T-helper 2 cell treated with Interferon-gamma antibody and Interleukin-4, amounts not matched to agents 100 ng/mL and 5 ng/mL, for 36 hours (primary cell): ENCODE measurements around the gene PPIE. TPM values are rescaled to one million over a fixed set of nuclear protein-coding genes. Genes with fewer than 3 reads are reported as not detected.
"Not testable (repeated sequence)": the region's sequence is repeated elsewhere in the genome, so short reads cannot be mapped to it uniquely, and the experiment has no call there.

ENCODE experiments used
- intact Hi-C: fragments of 100-400 bp; cut with micrococcal nuclease; formaldehyde crosslinking; loops from one replicate; pipeline ENCODE4 v1.15.1; 2023
- total RNA-seq: library from RNA; stranded (reverse); gene quantifications from 2 replicates; pipeline ENCODE4 v1.2.3, GENCODE V29; 2022

The PPIE gene
- total RNA-seq, 1 donor from 2014 or later = 65.6 TPM

DNA sequence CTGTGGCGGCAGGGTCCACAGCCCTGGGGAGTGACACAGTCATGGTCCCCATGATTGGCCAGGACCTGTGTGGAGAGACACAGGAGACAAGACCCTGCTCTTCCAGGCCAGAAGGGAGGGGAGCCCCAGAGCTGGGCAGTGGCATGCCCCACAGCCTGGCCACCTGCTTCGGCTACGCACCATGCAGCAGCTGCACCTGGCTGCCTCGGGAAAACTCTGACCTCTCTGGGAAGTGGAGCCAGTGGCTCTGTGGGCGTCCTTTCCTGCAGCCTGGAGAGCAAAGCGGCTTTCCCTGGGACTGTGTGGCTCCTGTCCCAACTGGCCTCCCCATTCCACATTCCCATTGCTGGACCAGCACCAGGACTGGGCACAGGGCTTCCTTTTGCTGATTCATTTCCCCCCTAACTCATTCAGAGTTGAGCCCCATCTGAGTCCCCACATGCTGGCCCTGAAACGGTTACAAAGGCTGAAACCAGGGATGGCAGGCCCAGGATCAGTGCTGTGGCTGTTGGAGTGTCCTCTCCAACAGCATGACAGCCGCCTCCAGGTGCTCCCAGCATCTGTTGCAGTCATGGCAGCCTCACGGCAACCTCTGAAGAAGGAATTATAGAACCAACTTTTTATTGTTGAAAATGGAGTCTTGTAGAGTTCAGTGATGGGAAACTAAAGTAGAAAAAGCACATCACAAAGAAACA is 17.4 kb downstream of the PPIE start:
- intact Hi-C loops = no loop called here

DNA sequence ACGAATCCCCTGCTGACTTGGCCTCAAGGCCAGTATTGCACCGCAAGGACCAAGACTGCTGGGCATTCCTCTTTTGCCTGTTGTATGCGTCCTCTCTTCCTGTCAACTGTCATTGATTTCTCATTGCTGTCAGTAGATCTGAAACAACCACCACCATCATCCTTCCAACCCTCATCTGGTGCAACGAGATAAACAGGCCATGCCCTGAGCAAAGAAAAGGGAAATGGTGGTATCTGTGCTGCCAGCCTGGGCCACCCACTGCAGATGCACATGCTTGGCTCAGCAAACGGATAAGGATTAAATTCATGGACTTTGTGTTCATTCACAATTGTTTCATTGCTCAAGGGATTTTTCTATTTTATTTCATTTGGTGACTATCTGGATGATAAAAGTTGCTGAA is 18.8 kb downstream of the PPIE start:
- intact Hi-C loops = no loop called here

DNA sequence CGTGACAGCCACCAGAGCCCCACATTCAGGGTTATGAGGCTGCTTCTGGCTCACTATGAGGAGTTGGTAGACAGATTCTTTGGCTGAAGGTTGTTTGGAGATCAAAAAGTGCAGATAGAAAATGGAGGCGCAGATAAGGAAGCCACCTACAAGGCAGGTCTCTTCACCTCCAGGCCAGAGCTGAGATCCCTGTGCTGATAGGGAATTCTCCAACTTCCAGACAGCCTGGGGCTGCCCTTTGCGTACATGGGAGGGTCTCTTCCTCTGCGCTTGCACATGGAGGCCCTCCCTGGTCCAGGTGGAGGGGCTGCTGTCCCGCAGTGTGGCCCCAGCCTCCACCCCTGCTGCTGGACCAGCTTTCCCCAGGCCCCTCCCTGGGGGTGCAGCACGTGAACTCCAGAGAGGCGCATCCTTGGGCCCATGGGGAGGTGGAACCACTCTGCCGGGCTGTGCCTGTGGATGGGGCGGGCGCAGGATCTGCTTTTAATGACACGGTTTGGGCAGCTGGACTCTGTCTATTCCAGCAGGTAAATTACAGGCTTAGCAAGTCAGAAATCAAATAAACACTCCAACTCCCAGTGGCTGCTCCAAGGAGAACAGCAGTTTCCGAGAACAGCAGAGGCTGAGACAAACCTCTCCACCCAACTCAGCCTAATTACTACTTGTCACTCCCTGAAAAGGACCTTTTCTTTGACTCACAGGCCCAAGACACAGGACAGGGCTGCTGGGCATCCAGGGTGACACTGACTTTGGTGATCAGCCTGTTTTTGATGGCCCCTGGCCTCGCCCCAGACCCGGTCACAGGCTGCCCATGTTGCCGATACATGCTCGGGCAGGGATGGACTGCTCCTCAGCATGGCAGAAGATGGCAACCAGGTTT is 20.1 kb downstream of the PPIE start:
- intact Hi-C loops = no loop called here

DNA sequence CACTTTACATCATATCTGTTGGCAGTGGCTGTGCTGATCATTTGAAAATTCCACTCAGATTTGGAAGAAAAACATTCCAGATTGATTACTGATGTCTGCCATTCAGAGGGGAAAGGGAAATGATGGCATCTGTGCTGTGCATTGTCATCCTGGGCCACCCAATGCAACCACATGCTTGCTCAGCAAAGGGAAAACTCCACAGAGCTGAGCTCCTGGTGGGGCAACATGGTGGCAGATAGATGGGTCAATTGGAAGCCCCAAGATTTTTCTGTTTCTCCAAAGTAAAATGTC is 20.7 kb downstream of the PPIE start:
- intact Hi-C loops = no loop called here

DNA sequence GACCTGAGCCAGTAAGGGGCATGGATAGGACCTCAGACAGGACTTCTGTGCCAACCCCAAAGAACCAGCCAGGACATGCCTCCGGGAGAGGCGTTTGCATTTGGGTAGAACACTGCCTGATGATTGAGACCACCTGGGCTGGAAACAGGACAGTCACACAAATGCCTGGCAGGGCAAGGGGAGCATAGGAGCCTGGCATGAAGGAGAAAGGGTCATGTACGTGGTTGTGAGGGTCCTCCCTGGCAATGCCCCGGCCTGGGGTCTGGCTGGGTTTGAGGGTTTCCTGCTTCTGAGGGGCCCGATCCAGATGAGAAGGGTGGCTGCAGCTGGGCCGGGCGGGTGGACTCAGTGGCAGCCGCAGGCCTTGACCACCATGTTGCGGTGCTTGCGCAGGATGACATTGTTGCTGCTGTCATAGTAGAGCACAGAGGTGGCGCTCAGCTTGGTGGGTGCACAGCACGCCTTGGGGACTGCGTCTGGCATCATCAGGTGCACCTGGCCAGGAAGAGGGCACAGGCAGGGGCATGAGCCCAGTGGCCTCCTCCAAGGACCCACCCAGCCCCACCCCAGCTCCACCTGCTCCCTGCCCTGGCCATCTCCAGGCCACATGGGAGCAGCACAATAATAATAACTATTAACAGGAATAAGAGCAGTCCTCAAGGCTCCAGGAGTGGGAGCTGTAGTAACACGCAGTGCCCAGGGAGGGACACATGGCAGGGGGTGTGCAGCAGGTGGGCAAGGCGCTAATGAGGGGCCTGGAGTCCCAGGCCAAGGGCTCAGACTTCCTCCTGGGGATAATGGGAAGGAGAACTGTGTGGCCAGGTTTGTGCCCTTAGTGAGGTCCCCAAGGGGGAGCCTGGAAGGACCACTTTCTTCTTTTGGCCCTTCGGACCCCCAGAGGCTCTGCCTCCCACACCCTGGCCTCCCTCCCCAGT is 21.7 kb downstream of the PPIE start:
- intact Hi-C loops = no loop called here

DNA sequence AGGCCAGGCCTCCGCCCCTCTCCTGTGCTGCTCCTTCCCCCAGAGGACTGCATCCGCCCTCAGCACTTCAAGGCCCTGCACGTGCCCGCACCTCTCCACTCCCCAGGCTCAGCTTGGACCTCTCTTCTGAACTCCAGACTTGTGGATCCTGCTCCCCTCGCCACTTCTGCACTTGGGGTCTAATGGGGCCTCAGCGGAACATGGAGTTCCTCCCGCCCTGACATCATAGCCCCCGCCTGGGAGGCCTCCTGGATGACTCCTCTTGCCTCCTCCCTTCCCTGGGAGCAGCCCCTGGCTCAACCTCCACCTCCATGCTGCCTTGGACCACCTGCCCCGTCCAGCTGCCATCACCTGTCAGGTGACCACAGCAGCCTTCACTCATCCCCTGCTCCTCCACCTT is 22.3 kb downstream of the PPIE start:
- intact Hi-C loops = no loop called here

DNA sequence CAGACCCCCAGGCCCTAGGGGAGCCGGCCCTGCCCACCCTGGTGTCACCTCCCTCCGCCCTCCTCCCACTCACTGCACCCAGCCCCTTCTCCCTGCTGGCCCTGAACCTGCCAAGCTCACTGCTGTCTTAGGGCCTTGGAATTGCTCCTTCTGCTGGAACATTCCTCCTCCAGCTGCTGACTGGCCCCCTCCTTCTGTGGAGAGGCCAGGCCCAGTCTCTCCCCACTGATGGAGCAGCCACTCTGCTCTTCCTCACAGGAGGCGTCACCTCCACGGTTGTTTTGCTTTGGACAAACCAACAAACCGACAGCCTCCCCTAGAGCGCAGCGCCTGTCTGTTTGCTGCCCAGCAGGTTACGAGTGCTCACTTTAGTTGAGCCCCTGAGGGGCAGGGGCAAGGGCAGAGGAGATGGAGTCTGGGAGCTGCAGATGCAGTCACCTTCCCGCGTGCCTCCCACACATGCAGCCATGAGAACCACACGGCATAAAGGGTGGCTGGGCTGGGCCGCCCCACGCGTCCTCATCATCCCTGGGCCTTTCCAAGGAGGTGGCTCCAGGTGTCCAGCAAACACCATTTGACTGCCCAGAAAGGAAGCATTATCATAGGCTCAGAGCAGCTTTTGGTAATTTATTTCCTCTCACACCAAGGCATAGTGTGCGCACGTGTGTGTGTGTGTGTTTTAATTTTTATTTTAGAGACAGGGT is 23.0 kb downstream of the PPIE start:
- intact Hi-C loops = no loop called here

DNA sequence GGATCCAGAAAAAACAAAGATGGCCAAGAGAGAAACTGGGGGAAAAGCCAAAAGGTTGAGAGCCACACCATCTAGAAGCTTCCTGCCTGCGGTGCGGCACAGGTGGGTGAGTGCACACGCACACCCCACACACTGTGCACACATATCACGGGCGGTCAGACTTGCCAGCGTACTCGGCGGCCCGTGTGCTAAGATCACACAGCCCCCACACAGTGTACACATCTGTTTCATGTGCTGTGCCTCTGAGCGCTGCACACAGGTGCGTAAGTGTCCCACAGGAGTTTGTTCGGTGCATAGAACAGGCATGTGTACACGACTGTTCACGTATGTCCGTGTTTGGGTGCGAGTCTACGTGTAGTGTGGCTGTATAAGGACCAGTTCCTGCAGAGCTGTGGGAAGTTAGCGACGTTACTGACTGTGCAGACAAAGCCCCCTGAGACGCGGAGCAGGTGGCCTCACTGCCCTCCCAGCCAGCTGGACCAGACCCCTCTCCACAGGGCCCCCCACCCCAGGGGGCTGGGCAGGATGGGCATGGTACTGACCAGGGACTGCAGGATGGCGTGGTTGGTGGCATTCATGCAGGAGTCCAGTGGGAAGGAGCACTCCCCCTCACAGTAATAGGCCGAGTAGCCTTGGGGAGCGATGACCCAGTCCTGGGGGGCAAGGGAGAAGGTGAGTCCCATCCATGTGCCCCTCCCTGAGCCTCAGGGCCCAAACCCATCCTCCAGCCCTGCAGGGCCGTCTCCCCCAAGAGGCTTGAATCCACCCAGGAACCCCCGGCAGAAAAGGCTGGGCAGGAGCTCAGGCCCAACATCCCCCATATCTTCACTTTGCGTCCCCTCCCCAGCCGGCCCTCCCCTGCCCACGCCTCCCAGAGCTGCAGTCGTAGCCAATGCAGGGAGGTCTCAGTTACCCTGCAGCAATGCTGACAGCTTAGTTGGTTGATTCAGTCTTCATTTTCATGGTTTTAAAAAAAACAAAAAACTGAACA is 24.2 kb downstream of the PPIE start:
- intact Hi-C loops = no loop called here

DNA sequence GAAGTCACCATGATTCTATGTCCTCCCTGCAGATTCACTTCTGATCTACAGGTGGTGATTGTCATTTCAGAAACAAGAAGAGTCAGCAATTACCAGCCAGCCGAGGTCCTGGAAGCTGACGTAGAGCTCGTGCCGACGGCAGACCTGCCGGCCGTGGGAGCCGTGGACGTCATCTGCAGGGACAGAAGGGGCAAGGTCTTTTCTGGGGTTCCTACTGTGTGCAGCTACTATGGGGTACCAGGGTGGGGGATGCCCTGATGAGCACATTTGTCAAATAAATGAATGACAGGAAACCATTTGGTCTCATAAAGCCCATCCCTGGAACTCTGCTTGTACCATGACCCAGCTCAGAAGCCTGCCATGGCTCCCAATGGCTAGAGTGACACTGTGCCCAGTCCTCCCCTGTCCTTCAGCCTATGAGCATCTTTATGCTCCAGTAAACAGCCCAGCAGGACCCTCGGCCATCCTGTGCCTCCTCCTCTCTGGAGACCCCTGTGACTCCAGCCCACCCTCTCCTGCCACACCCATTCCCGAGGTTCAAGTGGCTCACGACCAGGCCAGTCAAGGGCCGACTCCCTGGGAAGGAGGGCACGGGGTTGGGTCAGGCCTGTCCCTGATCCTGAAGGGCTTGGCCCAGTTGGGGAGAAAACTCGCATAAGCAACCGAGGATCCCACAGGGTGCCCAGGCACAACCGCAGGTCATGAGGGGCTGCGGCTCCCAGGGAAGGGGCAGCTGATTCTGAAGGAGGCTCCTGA is 25.1 kb downstream of the PPIE start:
- intact Hi-C loops = not testable (repeated sequence)

DNA sequence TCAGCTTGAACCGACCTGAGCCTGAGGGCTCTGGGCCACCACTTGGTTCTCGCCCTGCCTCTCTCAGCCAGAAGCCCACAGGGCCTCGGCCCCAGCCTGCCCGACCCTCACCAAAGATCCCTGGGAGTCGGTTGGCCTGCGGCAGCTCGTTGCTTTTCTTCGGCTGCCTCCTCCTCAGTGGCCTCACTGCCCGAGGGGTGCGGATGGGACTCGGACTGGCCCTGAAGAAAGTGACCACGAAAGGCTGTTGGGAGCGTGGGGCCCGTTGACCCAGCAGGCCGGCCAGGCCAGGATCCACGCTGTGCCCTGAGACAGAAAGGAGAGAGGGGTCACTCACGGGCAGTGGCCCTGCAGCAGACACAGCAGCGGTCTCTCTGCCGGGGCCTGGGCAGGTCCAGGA is 25.8 kb downstream of the PPIE start:
- intact Hi-C loops = not testable (repeated sequence)

DNA sequence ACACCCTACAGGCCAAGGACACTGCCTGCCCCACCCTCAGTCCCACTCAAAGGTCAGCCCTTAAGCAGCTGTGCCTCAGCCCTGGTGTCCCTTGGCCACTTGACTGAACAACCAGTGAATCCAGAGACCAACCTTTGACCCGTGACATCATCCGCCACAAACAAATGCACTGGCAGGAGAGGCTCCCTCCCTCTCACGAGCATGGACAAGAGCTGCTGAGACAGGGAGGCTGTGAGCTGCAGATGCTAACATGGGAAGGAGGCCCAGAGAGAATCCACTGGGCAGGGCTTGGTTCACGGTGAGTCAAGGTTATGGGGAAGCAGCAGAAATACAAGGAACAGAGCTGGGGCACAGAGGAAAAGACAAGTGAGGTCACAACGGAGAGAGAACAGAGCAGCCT is 27.8 kb downstream of the PPIE start:
- intact Hi-C loops = not testable (repeated sequence)

DNA sequence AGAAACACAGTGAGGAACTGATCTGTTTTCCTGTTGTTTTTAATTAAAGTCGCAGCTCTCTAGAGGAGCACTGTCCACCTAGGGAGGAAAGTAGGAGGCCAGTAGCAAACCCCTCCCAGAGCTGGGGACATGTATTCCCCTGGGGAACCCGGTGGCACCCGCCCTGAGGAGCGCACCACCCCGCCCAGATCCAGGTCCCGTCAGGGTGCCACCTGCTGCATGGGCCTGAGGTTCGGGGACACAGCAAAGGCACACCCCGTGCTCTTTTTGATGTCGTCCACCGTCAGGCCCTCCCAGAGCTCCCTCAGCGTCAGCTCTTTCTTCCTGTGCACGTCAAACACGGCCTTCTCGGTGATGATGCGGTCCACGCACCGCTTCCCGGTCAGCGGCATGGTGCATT is 30.8 kb downstream of the PPIE start:
- intact Hi-C loops = not testable (repeated sequence)

DNA sequence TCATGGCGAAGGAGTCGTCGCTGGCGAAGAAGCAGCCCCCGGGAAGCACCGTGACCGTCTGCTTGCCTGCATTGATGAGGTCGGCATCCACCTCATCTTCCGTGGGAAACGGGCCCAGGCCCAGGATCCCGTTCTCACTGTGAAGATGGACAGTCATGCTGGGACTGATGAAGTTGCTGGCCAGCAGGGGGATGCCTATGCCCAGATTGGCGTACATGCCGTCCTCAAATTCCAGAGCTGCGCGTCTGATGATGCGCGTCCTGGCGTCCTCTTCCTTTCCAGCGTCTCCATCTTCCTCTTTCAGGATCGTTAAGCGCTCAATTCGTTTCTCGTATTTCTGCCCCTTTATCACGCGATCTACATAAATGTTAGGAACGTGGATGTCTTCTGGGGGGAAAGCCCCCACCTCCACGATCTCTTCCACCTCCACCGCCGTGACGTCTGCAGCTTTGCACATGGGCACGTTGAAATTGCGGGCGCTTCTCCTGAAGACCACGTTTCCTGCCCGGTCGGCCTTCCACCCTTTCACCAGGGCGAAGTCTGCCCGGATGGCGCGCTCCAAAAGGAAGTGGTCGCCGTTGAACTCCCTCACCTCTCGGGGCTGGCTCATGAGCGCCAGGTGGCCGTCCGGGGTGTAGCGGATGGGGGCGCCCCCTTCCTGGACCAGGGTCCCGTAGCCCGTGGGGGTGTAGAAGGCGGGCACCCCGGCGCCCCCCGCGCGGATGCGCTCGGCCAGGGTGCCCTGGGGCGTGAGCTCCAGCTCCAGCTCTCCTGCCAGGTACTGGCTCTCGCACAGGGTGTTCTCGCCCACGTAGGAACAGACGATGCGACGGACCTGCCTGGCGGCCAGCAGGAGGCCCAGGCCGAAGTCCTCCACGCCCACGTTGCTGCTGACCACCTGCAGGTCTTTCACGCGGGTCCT is 31.7 kb downstream of the PPIE start:
- intact Hi-C loops = not testable (repeated sequence)

DNA sequence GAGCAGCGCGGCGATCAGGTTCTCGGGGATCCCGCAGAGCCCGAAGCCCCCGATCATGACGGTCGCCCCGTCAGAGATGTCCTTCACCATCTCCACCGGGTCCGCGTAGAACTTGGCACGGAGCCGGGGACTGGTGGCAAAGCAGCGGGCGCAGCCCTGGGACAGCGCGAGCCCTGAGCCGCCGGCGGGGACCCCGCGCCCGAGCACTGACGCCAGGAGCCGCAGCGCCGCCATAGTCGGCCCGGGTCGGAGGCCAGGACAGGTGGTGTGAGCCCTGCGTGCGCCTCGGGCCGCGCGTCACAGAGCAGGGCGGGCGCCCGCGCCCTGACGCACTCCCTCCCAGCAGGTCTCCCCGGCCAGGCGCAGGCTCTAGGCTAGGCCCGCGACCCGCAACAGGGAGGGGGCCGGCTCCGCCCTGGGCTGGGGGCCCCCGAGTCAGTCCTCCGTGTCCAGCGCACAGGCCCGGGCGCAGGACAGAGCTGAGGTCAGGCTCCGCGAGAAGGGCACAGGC is 32.4 kb downstream of the PPIE start, which contains the start of gene OXCT2:
Gene OXCT2, minus strand, starts transcription at position 327 of the 511 bp plus-strand sequence. Its CDS starts 93 bp downstream, at position 234.
- intact Hi-C loops = not testable (repeated sequence)

DNA sequence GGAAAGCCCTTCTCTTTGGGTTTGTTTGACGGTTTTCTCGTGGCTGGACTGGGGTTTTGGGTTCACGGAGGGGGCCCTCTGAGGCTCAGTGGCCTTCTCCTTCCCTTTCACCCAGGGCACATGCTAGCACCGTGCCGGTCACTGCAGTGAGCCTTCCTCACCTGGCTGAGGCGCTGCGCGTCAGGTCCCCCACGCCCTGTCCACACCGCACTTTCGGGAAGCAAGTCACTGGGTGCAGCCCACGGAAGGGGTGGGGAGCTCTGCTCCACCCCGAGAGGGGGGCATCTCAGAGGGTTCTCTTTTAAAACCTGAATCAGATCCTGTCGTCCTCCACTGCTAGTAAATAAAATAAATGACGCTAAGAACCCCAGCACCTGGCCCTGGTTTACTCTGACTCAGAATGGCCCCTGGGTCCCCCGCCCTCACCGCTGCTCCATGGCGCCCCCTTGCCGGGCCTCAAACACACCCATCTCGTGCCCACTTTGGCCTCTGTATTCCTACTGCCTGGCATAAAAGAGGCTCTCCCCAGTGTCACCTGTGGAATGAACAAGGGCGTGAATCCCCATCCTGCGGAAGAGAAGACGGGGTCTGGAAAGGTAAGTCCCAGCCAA is 34.8 kb downstream of the PPIE start:
- intact Hi-C loops = not testable (repeated sequence)

DNA sequence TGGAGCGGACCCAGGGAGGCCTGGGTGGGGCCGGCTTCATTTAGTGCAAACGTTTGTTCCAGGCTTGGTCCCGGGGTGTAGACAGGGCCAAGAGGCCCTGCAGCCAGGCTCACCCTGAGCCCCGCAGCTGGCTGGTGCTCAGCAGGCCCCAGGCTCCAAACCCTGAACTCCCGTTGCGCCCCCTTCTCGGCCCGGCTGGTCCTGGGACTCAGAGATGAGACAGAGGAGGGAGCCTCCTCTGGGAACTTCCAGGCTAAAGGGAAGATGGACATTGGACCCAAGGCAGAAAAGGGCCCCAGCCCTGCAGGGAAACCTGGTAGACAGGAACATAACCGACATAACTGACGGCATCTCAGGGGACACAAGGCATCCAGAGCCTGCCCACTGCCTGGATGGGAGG is 36.5 kb downstream of the PPIE start:
- intact Hi-C loops = not testable (repeated sequence)

DNA sequence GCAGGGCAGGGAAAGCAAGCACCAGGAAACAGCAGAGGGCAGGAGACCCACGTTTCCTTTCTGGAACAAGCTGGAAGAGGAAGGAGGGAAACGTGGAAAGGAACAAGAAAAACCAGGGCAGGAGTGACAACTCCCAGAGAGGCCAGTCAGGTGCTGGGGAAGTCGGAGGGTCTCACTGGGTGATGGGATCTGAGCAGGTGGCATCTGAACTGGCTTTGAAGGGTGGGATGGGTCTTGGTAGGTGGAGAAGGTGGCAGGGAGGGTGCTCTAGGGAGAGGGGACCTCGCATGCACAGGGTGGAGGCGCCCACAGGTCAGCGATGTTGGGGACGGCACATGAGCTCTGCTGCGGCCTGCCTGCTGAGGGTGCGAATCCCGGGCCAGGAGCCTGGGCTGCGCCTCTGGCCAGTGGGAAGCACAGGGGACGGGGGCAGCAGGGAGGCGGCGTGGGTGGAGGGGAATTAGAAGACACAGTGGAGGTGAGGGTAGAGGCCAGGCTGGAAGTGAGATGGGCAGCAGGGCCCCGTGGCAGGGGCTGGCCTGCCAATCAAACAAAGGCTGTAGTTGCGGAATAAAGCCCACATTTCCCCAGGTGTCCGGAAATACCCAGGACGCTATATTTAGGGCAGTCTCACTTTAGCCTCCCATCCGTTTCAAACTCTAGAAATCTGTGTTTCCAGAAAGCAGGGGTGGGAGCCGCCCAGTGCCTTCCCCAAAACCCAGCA is 37.2 kb downstream of the PPIE start:
- intact Hi-C loops = not testable (repeated sequence)
